GM12873 (cell line): ENCODE results near the gene KCNK10.

Experiments used
- CTCF ChIP-seq: IDR thresholded peaks from 2 replicates; pipeline ENCODE4 v1.5.1; 2012; ENCODE audit warnings: low read depth, mild to moderate bottlenecking, moderate library complexity, low read length, control low read depth; ENCODE audit not compliant: insufficient read depth; ENCODE audit errors: missing control alignments

KCNK10 gene

GRCh38 chr14:88255196-88255595 is 67.9 kb downstream of the KCNK10 start:
- no peak for TF ChIP-seq CTCF

DNA sequence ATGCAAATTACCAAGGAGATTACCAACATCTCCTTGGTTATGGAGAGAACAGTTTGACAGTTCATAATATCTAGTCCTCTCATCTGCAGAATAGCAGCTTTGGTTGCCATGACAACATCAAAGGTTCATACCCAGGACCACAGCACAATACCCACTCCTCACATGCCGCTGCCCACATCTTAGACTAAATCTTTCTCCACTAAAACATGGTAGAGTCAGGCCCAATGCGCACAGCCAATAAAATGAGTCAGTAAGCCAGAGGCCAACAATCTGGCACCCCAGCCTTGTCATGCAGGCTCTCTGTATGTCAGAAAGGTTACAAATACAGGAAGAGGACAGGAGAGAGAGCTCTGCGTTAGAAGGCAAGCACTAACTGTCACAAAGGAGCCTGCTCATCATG is 70.6 kb downstream of the KCNK10 start:
- TF ChIP-seq CTCF: no peak

GRCh38 chr14:88251650-88252049 is 71.4 kb downstream of the KCNK10 start:
- no peak for TF ChIP-seq CTCF

DNA sequence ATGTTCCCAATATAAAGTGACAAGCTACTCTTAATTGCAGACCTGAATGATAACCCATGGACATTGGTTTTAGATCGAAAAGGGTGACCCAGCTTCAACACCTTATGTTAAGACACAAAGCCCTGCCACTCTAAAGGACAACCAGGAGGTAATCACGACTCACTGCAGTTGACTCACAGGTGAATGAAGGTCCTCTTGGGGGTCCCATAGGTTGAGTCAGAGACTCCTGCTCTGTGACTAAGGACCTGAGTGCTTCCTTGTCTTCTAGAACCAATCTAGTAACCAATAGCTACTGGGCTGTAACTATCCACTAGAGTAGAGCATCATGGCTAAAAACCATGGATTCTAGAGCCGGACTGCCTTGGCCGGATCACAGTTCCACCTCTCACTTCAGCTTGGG is 73.8 kb downstream of the KCNK10 start:
- TF ChIP-seq CTCF: no peak

GRCh38 chr14:88248606-88249005 is 74.5 kb downstream of the KCNK10 start:
- TF ChIP-seq CTCF: no peak

DNA sequence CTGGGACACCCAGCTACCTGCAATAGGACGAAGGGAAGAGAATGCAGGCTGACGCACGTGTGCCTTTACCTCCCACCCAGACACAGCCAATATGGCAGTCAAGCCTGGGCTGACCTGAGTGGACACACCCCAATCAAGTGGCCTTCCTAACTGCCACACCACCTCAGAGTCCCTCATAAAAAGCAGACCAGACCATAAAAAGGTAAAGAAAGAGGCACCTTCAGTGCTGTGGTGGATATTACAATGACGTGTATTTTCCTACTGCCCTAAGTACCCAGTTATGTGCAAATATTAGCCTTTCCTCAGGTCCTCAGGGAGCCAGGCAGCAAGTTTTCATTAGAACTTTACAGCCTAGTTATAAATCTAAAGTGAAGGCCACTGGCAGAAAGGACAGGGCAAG is 75.8 kb downstream of the KCNK10 start:
- TF ChIP-seq CTCF: no peak

DNA sequence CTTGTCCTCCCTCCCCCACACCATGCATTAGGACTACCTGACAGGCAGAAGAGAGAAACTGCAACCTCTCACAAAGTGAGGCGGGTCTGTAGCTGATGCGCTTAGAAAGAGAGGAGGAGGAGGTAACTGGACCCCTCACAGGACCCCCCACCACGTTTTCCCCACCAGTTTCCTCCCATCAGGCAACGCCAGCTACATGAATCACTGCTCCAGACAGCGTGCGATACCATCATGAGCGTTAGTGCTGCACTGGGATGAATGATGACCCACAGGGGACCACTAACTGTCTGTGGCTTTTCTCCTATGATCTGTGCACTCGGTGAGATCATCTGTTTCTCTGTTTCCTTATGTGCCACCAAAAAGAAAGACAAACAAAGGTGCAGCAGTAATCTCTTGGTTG is 77.7 kb downstream of the KCNK10 start:
- TF ChIP-seq CTCF: no peak
